ENCODE results near the gene CEP83.

The CEP83 gene

GRCh38 chr12:94459728-94460615 lies at the start of gene CEP83:
Gene CEP83 (minus strand): TSS chr12:94459867. CDS start chr12:94412490, 47,377 bp downstream.
- H3K4me3 ChIP-seq (ENCODE audit: low read length), result peak within 1 kb of the TSS; percentile 87
- TF ChIP-seq, protein P1, sequence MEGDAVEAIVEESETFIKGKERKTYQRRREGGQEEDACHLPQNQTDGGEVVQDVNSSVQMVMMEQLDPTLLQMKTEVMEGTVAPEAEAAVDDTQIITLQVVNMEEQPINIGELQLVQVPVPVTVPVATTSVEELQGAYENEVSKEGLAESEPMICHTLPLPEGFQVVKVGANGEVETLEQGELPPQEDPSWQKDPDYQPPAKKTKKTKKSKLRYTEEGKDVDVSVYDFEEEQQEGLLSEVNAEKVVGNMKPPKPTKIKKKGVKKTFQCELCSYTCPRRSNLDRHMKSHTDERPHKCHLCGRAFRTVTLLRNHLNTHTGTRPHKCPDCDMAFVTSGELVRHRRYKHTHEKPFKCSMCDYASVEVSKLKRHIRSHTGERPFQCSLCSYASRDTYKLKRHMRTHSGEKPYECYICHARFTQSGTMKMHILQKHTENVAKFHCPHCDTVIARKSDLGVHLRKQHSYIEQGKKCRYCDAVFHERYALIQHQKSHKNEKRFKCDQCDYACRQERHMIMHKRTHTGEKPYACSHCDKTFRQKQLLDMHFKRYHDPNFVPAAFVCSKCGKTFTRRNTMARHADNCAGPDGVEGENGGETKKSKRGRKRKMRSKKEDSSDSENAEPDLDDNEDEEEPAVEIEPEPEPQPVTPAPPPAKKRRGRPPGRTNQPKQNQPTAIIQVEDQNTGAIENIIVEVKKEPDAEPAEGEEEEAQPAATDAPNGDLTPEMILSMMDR (conservative IDR thresholded peaks at IDR 0.05; ENCODE audit: low read length), result no peak
- peak; percentile 90 for DNase-seq (ENCODE audit: low read depth)

GRCh38 chr12:94509317-94509716 lies 49.6 kb upstream of the CEP83 start:
- no peak for DNase-seq (ENCODE audit: low read depth)
- TF ChIP-seq, protein P1 (conservative IDR thresholded peaks at IDR 0.05; ENCODE audit: low read length), result no peak
- no peak overlapping the region for H3K4me3 ChIP-seq (ENCODE audit: low read length)

DNA sequence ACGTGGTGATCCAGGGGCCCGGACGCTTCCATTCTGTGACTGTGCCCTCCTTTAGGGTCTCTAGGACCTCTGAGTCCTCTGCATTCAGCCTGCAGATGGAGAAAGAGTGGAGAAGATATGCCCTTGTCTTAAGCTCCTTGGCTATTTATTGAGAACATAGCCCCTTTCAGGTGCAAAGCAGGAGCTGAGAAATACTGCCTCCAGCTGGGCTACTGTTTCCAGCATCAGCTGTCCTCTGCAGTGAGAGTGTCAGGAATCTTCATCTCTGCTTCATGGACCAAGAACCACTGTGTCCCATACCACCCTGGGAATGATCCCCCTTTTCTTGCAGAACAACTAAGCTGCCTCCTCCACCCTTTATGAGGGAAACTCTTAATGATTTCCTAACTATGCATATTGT lies 47.8 kb upstream of the CEP83 start:
- TF ChIP-seq, protein P1 (conservative IDR thresholded peaks at IDR 0.05; ENCODE audit: low read length), result no peak
- no peak overlapping the region for H3K4me3 ChIP-seq (ENCODE audit: low read length)
- no peak for DNase-seq (ENCODE audit: low read depth)

DNA sequence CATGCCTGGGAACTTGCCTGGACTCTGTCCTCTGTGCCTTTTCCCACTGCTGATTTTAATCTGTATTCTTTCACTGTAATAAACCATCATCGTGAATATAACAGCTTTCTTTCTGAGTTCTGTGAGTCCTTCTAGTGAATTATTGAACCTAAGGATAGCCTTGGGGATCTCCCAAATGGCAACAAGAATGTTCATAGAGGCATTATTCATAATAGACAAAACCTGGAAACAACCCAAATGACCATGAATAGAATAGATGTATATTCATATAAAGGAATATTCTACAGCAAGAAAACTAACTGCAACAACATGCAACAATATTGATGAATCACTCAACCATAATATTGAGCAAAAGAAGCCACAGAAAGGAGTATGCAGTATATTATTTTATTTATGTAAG lies 44.7 kb upstream of the CEP83 start:
- TF ChIP-seq, protein P1 (conservative IDR thresholded peaks at IDR 0.05; ENCODE audit: low read length), result no peak
- no peak for DNase-seq (ENCODE audit: low read depth)
- H3K4me3 ChIP-seq (ENCODE audit: low read length), result no peak overlapping the region

- TF ChIP-seq, protein P1 (conservative IDR thresholded peaks at IDR 0.05; ENCODE audit: low read length), result no peak
- no peak for DNase-seq (ENCODE audit: low read depth)
- H3K4me3 ChIP-seq (ENCODE audit: low read length), result no peak overlapping the region
Observed at GRCh38 chr12:94503619-94504018, 44.0 kb upstream of the CEP83 start.

GRCh38 chr12:94500831-94501567 lies 41.3 kb upstream of the CEP83 start:
- no peak overlapping the region for H3K4me3 ChIP-seq (ENCODE audit: low read length)
- peak; percentile 3 for DNase-seq (ENCODE audit: low read depth)
- TF ChIP-seq, protein P1 (conservative IDR thresholded peaks at IDR 0.05; ENCODE audit: low read length), result no peak

All from AG10803 (cell line).